ENCODE results near the gene INTS2.
"Not testable (repeated sequence)": the region's sequence is repeated elsewhere in the genome, so short reads cannot be mapped to it uniquely, and the experiment has no call there.

The INTS2 gene

DNA sequence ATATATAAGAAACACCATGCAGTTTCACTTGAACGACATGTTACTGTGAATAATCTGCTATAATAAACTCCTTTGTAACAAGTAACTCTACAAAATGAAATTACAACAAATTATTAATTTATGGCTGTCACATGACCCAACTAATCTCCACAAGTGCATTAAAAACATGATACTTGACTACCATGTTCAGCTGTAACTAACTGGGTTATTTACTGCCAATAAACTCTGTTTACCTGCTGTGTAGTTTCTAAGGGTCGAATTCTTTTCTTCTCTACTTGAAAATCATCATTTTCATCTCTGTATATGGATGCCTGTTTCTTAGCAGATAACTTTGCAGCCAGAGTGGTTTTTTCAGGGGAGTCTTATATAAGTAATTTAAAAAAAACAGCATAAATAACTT is 78.9 kb downstream of the INTS2 start:
- no peak for DNase-seq (ENCODE audit: low read depth in 1 of 2, low spot score in 1 of 2)

DNA sequence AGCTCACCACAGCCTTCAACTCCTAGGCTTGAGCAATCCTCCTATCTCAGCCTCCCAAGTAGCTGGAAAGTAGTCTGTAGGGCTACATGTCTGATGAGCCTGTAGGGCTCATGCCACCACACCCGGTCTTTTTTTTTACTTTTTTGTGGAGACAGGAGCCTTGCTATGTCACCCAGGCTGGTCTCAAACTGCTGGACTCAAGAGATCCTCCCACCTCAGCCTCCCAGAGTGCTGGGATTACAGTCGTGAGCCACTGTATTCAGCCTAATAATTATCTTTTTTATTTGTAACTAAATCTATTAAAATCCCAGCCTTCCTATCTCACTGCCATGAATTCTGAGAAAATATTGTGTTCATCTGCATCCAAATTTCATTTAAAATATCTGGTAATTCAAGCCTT is 79.5 kb downstream of the INTS2 start:
- no peak for DNase-seq (ENCODE audit: low read depth in 1 of 2, low spot score in 1 of 2)

DNA sequence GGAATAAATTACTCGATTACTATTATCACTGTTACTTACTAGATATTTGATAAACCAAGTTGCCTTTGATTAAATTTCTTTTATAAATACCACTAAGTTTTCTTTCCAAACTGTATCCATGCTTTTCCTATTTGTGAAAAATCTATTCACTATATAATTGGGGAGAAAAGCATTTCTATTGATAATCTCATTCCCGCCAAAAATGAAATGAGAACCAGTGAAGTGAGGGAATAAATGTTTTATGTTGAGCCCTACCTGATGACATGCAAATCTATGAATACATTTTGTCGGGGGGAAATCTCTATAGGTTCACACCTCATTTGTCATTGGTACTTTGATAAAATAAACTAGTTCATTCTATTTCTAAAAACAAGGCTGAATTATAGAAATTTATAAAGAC is 80.1 kb downstream of the INTS2 start:
- DNase-seq (ENCODE audit: low read depth in 1 of 2, low spot score in 1 of 2) = no peak

DNA sequence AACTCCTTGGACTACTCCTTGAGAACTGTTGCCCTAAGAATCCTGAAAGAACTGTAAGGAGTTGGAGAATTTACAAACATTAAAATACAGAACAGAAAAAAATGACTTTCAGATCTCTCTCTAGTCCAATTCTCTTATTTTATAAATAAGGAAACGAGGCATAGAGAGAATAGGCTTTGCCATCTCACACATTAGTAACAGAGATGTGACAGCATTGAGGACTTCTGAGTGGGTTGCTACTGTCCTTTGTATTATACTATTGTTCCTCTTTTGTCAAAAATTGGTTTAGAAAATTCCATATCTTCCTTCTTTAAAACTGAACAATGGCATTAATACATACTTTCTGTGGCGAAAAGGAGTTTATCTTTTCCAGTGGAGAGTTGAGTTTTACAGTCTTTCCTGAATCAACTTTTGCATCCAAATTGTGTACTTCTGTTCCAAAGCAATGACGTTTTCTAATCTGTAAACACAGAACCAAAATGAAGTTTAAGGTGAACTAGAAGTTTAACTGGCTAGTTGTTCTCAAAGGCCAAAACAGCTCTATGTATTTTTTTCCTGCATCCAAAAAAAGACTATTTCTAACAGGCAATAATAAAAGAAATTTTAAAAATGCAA is 80.9 kb downstream of the INTS2 start:
- no peak for DNase-seq (ENCODE audit: low read depth in 1 of 2, low spot score in 1 of 2)

DNA sequence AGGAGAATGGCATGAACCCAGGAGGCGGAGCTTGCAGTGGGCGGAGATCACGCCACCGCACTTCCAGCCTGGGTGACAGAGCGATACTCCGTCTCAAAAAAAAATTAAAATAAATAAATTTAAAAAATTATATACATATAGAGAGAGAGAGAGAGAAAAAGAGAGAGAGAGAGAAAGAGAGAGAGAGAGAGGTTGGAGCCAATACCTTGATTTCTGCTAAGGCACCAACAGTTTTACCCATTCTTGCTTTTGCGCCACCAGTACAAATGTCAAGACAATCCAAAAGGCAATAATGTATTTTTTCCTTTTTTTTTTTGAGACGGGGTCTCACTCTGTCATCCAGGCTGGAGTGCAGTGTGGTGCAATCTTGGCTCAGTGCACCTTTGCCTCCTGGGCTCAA is 81.7 kb downstream of the INTS2 start:
- DNase-seq (ENCODE audit: low read depth in 1 of 2, low spot score in 1 of 2) = no peak

DNA sequence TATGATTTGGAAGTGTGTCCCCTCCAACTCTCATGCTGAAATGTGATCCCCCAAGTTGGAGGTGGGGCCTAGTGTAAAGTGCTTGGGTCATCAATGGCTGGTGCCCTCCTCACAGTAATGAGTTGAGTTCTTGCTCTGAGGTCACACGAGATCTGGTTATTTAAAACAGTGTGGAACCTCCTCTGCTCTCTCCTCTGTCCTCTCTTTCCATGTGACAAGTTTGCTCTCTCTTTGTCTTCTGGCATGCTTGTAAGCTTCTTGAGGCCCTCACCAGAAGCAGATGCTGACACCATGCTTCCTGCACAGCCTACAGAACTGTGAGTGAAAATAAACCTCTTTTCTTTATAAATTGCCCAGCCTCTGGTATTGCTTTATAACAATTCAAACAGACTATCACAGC is 84.3 kb downstream of the INTS2 start:
- DNase-seq (ENCODE audit: low read depth in 1 of 2, low spot score in 1 of 2) = no peak

DNA sequence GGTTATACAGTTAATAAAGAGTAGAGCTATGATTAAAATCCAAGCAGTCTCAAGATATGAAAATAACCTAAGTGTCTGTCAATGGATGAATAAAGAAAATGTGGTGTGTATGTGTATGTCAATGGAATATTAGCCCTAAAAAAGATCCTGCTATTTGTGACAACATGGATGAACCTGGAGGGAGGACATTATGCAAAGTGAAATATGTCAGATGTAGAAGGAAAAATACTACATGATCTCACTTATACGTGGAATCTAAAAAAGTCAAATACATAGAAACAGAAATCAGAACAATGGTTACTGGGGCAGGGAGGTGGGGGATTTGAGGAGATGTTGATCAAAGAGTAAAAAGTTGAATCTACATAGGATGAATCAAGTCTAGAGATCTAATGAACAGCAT is 84.9 kb downstream of the INTS2 start:
- no peak for DNase-seq (ENCODE audit: low read depth in 1 of 2, low spot score in 1 of 2)

DNA sequence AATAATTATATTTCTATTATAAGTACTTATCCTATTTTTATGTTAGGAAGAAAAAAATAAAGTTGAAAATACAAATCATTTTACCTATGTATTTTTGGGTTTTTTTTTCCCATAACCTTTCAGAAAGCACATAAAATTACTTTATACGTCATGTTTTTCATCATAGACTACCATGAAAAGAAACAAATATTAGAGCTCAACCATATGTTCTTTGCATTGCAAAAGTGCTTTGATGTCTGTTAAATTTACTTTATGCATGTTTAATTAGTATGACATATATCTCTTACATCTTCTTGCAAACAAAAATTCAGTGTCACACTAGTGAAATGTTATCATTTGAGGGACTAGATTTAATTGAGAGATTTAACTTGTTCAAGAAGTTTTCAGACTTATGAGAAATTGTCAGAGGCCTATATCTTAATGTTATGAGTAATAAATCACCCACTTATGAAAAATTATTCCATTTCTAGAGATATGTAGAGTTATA is 88.4 kb downstream of the INTS2 start:
- no peak for DNase-seq (ENCODE audit: low read depth in 1 of 2, low spot score in 1 of 2)

DNA sequence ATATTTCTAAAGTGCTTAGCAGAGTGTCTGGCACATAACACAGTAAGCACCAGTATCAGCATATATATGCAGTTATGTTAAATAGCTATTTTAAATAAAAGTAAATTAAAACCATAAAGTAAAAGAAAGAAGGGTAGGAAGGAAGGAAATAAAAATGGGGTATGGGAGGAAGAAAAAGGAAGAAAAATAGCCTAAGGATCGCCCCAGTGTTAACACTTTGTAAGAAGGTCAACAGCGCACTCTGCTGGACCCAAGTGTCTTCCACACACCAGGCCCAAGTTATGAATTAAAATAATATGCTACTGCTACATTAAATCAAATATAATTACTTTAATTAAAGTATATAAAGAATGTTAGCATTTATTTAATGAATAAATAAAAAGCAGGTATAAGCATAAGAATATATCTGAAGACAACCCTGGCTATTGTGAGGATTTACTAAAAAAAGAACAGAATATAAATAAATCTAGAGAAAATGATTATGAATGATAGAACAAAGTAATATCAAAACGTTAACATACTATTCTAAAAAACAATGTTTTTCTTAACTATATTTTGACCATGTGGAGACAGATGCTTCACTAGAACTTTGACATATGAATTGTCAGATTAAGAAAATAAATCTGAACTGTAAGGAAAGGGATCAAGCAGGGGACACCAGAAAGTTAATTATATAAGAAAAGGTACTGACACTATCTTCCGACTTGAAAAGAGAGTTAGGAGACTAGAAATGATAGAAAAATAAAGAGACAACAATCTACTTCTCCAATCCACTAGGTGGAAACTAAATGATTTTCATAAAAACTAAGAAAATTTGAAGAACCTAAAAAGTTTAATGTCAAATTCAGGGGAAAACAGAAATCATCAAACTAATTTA is 90.4 kb downstream of the INTS2 start:
- peak in 1 of 2 donors; percentile 23 for DNase-seq (ENCODE audit: low read depth in 1 of 2, low spot score in 1 of 2)

DNA sequence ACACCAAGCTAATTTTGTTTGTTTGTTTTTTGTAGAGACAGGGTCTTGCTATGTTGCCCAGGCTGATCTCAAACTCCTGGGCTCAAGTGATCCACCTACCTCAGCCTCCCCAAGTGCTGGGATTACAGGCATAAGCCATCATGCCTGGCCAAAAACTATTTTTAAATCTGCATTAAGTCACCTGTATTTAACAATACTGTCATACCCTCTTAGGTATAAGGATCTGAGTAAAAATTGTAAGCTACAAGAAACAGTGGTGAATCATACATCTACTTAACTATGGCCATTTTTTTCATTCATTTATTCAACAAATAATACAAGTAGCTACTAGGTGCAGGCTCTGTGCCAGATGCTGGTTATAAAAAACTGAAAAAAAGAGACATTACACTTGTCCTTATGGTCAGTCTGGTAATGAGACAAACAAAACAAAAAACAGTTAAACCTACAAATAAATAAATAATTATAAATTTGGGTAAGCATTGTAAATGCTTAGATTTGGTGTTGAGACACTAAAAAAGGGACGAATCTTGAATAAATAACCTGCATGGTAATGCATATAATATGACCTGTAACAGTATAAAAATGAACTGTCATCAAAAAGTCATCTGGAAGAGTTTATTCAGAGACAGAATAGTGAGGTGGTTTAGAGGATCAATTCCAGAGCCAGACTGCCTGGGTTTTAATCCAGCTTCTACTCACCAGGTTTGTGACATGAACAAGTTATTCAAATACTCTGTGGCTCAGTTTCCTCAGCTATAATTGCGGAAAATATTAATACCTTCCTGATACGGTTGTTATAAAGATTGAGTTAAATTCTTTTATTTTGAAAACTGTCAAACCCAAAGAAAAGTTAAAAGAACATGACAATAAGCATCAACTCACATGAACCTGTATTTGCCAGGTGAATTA is 91.3 kb downstream of the INTS2 start:
- DNase-seq (ENCODE audit: low read depth in 1 of 2, low spot score in 1 of 2) = no peak

DNA sequence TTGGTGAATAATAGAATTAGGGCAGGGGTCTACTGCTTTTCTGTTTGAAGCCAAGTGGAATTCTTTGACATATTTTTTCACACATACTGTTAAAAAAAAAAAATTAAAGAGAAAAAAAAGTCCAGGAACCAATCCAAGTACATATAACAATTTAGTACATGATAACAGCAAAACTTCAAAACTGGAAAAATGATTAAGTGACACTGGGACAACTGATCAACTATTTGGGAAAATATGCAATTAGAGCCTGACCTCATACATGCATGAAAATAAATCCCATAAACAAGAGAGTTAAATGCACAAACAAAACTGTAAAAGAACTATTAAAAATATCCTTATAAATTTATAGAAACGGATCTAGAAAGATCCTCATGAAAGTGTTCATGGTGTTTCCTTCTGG is 92.2 kb downstream of the INTS2 start:
- no peak for DNase-seq (ENCODE audit: low read depth in 1 of 2, low spot score in 1 of 2)

DNA sequence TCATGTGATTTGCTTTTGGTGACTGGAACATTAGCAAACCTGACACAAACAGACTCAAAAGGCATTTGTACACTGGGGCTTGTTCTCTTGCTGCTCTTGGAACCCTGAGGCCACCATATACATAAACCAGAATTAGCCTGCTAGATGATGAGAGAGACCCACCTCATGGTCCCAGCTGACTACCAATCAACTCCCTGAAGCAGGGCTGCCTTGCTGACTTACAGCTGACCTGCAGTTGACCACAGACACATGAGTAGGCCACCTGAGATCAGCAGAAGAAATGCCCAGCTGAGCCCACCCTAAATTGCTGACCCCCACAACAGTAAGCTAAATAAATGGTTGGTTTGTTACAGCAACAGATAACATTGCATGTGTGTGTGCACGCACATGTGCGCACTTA is 93.2 kb downstream of the INTS2 start:
- no peak for DNase-seq (ENCODE audit: low read depth in 1 of 2, low spot score in 1 of 2)

DNA sequence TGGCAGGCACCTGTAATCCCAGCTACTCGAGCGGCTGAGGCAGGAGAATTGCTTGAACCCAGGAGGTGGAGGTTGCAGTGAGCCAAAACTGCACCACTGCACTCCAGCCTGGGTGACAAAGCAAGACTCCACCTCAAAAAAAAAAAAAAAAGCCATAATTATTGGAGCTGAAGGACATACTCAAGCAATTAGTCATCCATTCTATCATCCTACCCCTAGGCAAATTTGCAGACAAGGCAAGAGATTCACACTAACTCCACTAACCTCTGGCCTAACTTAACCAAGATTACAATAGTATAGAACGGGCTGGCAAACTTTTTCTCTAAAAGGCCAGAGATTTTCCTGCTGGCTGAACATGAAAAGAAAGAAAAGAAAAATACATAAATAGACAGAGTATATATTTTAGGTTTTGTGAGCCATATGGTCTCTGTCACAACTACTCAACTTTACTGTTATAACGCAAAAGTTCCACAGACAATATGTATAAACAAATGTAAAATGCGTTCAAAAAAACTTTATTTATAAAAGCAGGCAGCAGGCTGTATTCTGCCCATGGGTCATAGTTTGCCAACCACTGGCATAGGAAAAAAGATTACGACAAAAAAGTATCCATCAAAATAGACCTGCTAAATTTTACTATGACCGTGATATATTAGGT is 94.1 kb downstream of the INTS2 start:
- no peak for DNase-seq (ENCODE audit: low read depth in 1 of 2, low spot score in 1 of 2)

DNA sequence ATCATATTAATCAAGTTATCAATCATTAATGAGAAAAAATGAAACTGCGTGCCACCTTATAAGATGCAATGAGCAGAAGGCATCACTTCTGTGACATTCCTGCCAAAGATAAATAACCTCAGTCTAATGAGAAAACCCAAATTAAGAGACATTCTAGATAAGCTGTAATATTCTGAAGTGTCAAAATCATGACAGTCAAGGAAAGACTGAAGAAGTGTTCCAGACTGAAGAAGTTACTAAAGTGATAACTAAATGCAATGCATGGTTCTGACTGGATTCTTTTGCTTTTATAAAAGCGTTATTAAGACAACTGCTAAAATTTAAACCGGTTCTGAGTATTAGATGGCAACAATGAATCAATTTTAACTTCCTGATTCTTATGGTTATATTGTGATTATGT is 95.3 kb downstream of the INTS2 start:
- DNase-seq (ENCODE audit: low read depth in 1 of 2, low spot score in 1 of 2) = no peak

DNA sequence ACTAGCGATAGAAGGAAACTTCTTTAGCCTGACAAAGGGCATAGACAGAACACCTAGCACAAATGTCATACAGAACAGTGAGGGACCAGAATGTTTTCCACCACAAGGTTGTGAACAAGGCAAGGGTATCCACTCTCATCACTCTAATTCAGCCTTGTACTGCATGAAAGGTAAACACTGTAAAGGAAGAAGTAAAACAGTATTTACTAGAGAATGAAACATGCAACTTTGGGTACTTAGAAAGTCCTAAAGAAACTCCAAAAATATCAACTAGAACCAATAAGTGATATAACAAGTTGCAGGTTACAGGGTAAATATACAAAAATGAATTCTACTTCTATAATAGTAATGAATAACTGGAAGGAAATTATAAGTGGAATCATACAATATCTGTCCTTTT is 96.7 kb downstream of the INTS2 start:
- DNase-seq (ENCODE audit: low read depth in 1 of 2, low spot score in 1 of 2) = no peak

DNA sequence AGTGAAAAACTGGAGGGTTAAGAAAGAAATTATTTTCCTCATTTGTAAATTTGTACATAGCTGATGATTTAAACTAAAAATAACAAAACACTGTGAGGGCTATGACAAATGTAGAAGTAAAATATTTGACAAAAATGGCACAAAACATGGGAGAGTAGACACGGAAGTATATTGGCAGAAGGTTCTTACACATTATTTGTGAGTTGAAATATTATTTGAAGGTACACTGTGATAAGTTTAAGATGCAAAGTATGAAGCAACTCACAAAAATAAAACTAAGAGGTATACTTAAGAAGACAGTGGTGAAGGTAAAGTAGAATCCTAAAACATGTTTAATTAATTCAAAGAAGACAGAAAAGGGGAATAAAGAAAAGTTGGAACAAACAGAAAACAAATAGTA is 99.1 kb downstream of the INTS2 start:
- no peak for DNase-seq (ENCODE audit: low read depth in 1 of 2, low spot score in 1 of 2)

DNA sequence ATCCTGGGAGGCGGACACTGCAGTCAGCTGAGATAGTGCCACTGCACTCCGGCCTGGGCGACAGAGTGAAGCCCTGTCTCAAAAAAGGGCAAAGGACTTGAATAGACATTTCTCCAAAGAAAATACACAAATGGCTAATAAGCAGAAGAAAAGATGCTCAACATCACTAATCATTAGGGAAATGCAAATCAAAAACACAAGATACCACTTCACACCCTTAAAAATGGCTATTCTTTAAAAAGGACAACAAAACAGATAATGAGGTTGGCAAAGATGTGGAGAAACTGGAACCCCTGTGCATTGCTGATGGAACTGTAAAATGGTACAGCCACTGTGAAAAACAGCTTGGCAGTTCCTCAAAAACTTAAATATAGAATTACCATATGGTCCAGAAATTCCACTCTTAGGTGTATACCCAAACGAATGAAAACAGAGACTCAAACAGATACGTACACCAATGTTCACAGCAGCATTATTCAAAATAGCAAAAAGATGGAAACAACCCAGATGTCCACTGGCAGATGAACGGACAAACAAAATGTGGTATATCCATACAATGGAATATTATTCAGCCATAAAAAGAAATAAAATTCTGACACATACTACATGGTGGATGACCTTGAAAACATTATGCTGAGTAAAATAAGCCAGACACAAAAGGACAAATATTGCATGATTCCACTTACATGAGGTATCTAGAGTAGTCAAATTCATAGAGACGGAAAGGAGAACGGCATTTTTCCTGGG is 100.0 kb downstream of the INTS2 start:
- no peak for DNase-seq (ENCODE audit: low read depth in 1 of 2, low spot score in 1 of 2)

DNA sequence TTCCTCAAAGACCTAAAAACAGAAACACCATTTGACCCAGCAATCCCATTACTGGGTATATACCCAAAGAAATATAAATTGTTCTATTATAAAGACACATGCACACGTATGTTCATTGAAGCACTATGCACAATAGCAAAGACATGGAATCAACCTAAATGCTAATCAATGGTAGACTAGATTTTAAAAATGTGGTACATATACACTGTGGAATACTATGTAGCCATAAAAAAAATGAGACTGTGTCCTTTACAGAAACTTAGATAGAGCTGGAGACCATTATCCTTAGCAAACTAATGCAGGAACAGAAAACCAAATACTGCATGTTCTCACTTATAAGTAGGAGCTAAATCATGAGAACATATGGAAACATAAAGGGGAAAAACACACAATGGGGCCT is 100.9 kb downstream of the INTS2 start:
- DNase-seq (ENCODE audit: low read depth in 1 of 2, low spot score in 1 of 2) = not testable (repeated sequence)

DNA sequence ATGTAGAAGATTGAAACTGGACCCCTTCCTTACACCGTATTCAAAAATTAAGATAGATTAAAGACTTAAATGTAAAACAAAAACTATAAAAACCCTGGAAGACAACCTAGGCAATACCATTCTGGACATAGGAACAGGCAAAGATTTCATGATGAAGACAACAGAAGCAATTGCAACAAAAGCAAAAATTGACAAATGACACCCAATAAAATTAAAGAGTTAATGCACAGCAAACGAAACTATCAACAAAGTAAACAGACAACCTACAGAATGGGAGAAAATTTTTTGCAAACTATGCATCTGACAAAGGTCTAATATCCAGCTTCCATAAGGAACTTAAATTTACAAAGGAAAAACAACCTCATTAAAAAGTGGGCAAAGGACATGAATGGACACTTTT is 101.6 kb downstream of the INTS2 start:
- DNase-seq (ENCODE audit: low read depth in 1 of 2, low spot score in 1 of 2) = not testable (repeated sequence)

DNA sequence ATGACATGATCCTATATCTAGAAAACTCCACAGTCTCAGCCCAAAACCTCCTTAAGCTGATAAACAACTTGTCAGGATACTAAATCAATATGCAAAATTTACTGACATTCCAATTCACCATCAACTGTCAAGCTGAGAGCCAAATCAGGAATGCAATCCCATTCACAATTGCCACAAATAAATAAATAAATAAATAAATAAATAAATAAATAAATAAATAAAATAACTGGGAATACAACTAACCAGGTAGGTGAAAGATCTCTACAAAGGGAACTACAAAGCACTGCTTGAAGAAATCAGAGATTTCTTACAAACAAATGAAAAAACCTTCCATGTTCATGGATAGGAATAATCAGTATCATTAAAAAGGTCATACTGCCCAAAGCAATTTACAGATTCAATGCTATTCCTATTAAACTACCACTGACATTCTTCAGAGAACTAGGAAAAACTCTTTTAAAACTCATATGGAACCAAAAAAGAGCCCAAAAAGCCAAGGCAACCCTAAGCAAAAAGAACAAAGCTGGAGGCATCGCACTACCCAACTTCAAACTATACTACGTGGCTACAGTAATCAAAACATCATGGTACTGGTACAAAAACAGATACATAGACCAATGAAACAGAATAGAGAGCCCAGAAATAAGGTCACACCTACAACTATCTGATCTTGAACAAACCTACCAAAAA is 102.2 kb downstream of the INTS2 start:
- no peak for DNase-seq (ENCODE audit: low read depth in 1 of 2, low spot score in 1 of 2)

All from stimulated activated CD4-positive, alpha-beta T cell treated with anti-CD3 and anti-CD28 coated beads, Interleukin-15, amount 100 ng/mL, for 1 hour (primary cell).